HepG2 (cell line): ENCODE measurements around the gene RNU1-2. TPM values are rescaled to one million over a fixed set of nuclear protein-coding genes. Genes with fewer than 3 reads are reported as not detected.
"Not testable (repeated sequence)": the region's sequence is repeated elsewhere in the genome, so short reads cannot be mapped to it uniquely, and the experiment has no call there.

Source experiments
- DRAP1 ChIP-seq: IDR thresholded peaks from 2 replicates; pipeline ENCODE4 v1.6.1; 2016; ENCODE audit warnings: missing genetic modification reagents, missing compliant biosample characterization
- ELF3 ChIP-seq: IDR thresholded peaks from 2 replicates; pipeline ENCODE4 v1.6.1; 2016; ENCODE audit warnings: missing genetic modification reagents, missing compliant biosample characterization
- GATAD1 ChIP-seq: IDR thresholded peaks from 2 replicates; pipeline ENCODE4 v1.6.1; 2016; ENCODE audit warnings: missing genetic modification reagents, missing compliant biosample characterization
- MEF2D ChIP-seq: sonication (generic); formaldehyde crosslinking; IDR thresholded peaks from 2 replicates; pipeline ENCODE4 v1.5.1; 2020; ENCODE audit warnings: mild to moderate bottlenecking, missing genetic modification reagents
- NFIC ChIP-seq: IDR thresholded peaks from 2 replicates; pipeline ENCODE4 v1.6.1; 2012; ENCODE audit warnings: mild to moderate bottlenecking, low read length, inconsistent platforms
- NONO ChIP-seq, 2 experiments: fragments of 450-650 bp in 1 of 2; sonication (generic) in 1 of 2; formaldehyde crosslinking in 1 of 2; IDR thresholded peaks in 1 of 2; conservative IDR thresholded peaks in 1 of 2; 2 replicates each; pipeline versions ENCODE4 v1.6.1 to v1.8.0; 2017 to 2022; ENCODE audit warnings: mild to moderate bottlenecking in 1 of 2, missing genetic modification reagents in 1 of 2, moderate library complexity in 1 of 2
- NR2F1 ChIP-seq, 2 experiments: fragments of 450-650 bp in 1 of 2; formaldehyde crosslinking in 1 of 2; IDR thresholded peaks; 2 replicates each; pipeline versions ENCODE4 v1.5.0 to v1.6.1; 2016 to 2020; ENCODE audit warnings: mild to moderate bottlenecking in 1 of 2, missing compliant biosample characterization in 1 of 2, missing genetic modification reagents in 1 of 2, moderate library complexity in 1 of 2
- PHF21A ChIP-seq: sonication (generic); formaldehyde crosslinking; IDR thresholded peaks from 2 replicates; pipeline ENCODE4 v1.5.0; 2020; ENCODE audit warnings: mild to moderate bottlenecking, missing genetic modification reagents
- POLR2AphosphoS5 ChIP-seq: IDR thresholded peaks from 2 replicates; pipeline ENCODE4 v1.6.1; 2012; ENCODE audit warnings: low read depth, low read length
- RARA ChIP-seq: IDR thresholded peaks from 2 replicates; pipeline ENCODE4 v1.6.1; 2016; ENCODE audit warnings: missing genetic modification reagents, missing compliant biosample characterization
- RBFOX2 ChIP-seq: fragments of 200-400 bp; formaldehyde crosslinking; IDR thresholded peaks from 2 replicates; pipeline ENCODE4 v1.6.1; 2017; ENCODE audit warnings: low read depth, mild to moderate bottlenecking, low read length
- RXRB ChIP-seq: IDR thresholded peaks from 2 replicates; pipeline ENCODE4 v1.6.1; 2016; ENCODE audit warnings: borderline replicate concordance, missing genetic modification reagents, missing compliant biosample characterization
- SALL1 ChIP-seq: sonication (generic); formaldehyde crosslinking; IDR thresholded peaks from 2 replicates; pipeline ENCODE4 v1.8.0; 2022; ENCODE audit warnings: mild to moderate bottlenecking, missing genetic modification reagents
- ZBTB10 ChIP-seq: sonication (generic); formaldehyde crosslinking; IDR thresholded peaks from 2 replicates; pipeline ENCODE4 v1.4.0; 2020; ENCODE audit warnings: missing genetic modification reagents, borderline replicate concordance
- ZFY ChIP-seq: sonication (generic); formaldehyde crosslinking; IDR thresholded peaks from 2 replicates; pipeline ENCODE4 v1.4.0; 2020; ENCODE audit warnings: missing genetic modification reagents
- ZGPAT ChIP-seq: IDR thresholded peaks from 2 replicates; pipeline ENCODE4 v1.6.1; 2016; ENCODE audit warnings: mild to moderate bottlenecking
- ZMYM4 ChIP-seq: sonication (generic); formaldehyde crosslinking; IDR thresholded peaks from 2 replicates; pipeline ENCODE4 v1.8.1; 2023; ENCODE audit warnings: mild to moderate bottlenecking, missing genetic modification reagents
- ZNF335 ChIP-seq: sonication (generic); formaldehyde crosslinking; IDR thresholded peaks from 2 replicates; pipeline ENCODE4 v1.4.0; 2020; ENCODE audit warnings: missing genetic modification reagents
- ZNF558 ChIP-seq: sonication (generic); formaldehyde crosslinking; IDR thresholded peaks from 2 replicates; pipeline ENCODE4 v1.9.0; 2022; ENCODE audit warnings: mild to moderate bottlenecking, missing genetic modification reagents, borderline replicate concordance
- ZSCAN5A ChIP-seq: sonication (generic); formaldehyde crosslinking; IDR thresholded peaks from 2 replicates; pipeline ENCODE4 v1.8.0; 2022; ENCODE audit warnings: mild to moderate bottlenecking, missing genetic modification reagents, borderline replicate concordance
- polyA plus RNA-seq, 8 experiments: library from polyadenylated mRNA; depleted of rRNA in 3 of 8; stranded (reverse) in 7 of 8; unstranded in 1 of 8; fragments of >200 nt; fragmentation: Illumina TruSeq in 4 of 8; extraction: Trizol in 4 of 8; gene quantifications; 2 replicates each; pipeline versions ENCODE4 v1.2.1 to v1.2.3, GENCODE V29; 2011 to 2016; ENCODE audit warnings: low read depth in 4 of 8, missing spikeins in 1 of 8, mixed read lengths in 1 of 8; ENCODE audit not compliant: insufficient read depth in 1 of 8
- total RNA-seq, 5 experiments: library from RNA; depleted of rRNA; stranded (reverse); fragments of >200 nt; fragmentation: Illumina TruSeq; extraction: Trizol; gene quantifications; 2 replicates each; pipeline ENCODE4 v1.2.3, GENCODE V29; 2016; ENCODE audit warnings: low read depth in 1 of 5

Gene RNU1-2
- total and polyA plus RNA-seq, 2 of the 13 experiments (the other 11 are each of a cell fraction or from before 2014, with no cell fraction given), result under 0.01 to 11,018 TPM

GRCh38 chr1:16895598-16896315 is at the start of gene RNU1-2 (continued):
- peak in 1 of 2 experiments; percentile 33; a peak in 1 of 4 replicates for TF ChIP-seq NR2F1 (CRISPR knock-in tag; IDR thresholded peaks at IDR 0.05)
- TF ChIP-seq PHF21A, result peak; percentile 48; the same call in 1 of the 2 replicates
- peak; percentile 95 for TF ChIP-seq POLR2AphosphoS5
- peak; percentile 17; the same call in 1 of the 2 replicates for TF ChIP-seq ZFY
- peak; percentile 58 for TF ChIP-seq ELF3 (CRISPR knock-in tag)
- 0 out of 2 replicates have a peak, but pooled peaks have one; percentile 24 for TF ChIP-seq ZSCAN5A (CRISPR knock-in tag)
- peak; percentile 15; the same call in 1 of the 2 replicates for TF ChIP-seq GATAD1 (CRISPR knock-in tag)
- TF ChIP-seq ZGPAT (CRISPR knock-in tag), result peak; percentile 81; the same call in 1 of the 2 replicates
- TF ChIP-seq NONO (IDR thresholded peaks at IDR 0.05), result not testable (repeated sequence)
- TF ChIP-seq NONO (CRISPR knock-in tag; conservative IDR thresholded peaks at IDR 0.05), result peak; percentile 68
- 0 out of 2 replicates have a peak, but pooled peaks have one; percentile 25 for TF ChIP-seq RARA (CRISPR knock-in tag)
- TF ChIP-seq ZBTB10 (CRISPR knock-in tag), result 0 out of 2 replicates have a peak, but pooled peaks have one; percentile 27
- 0 out of 2 replicates have a peak, but pooled peaks have one; percentile 23 for TF ChIP-seq ZNF335 (CRISPR knock-in tag)
- TF ChIP-seq SALL1 (CRISPR knock-in tag), result peak; percentile 12; the same call in 1 of the 2 replicates
- TF ChIP-seq NFIC, result peak; percentile 63
- 0 out of 2 replicates have a peak, but pooled peaks have one; percentile 46 for TF ChIP-seq ZNF558 (CRISPR knock-in tag)
- peak; percentile 29; the same call in 1 of the 2 replicates for TF ChIP-seq RXRB (CRISPR knock-in tag)
- TF ChIP-seq DRAP1 (CRISPR knock-in tag), result peak; percentile 43; the same call in 1 of the 2 replicates
- 0 out of 2 replicates have a peak, but pooled peaks have one; percentile 39 for TF ChIP-seq ZMYM4
- TF ChIP-seq RBFOX2, result peak; percentile 72
- peak; percentile 39; the same call in 1 of the 2 replicates for TF ChIP-seq MEF2D
